Epithelial cell of prostate (primary cell): Measurements from ENCODE around the gene DIP2C.

Experiments used
- DNase-seq: peaks from one replicate; pipeline ENCODE4 v3.0.0-alpha.2; 2011; ENCODE audit warnings: low read depth, low spot score
- H3K27ac ChIP-seq: fragments of 450-650 bp; 2 replicates; pipeline ENCODE4 v1.5.1; 2017; ENCODE audit warnings: mild to moderate bottlenecking

DIP2C gene, protein sequence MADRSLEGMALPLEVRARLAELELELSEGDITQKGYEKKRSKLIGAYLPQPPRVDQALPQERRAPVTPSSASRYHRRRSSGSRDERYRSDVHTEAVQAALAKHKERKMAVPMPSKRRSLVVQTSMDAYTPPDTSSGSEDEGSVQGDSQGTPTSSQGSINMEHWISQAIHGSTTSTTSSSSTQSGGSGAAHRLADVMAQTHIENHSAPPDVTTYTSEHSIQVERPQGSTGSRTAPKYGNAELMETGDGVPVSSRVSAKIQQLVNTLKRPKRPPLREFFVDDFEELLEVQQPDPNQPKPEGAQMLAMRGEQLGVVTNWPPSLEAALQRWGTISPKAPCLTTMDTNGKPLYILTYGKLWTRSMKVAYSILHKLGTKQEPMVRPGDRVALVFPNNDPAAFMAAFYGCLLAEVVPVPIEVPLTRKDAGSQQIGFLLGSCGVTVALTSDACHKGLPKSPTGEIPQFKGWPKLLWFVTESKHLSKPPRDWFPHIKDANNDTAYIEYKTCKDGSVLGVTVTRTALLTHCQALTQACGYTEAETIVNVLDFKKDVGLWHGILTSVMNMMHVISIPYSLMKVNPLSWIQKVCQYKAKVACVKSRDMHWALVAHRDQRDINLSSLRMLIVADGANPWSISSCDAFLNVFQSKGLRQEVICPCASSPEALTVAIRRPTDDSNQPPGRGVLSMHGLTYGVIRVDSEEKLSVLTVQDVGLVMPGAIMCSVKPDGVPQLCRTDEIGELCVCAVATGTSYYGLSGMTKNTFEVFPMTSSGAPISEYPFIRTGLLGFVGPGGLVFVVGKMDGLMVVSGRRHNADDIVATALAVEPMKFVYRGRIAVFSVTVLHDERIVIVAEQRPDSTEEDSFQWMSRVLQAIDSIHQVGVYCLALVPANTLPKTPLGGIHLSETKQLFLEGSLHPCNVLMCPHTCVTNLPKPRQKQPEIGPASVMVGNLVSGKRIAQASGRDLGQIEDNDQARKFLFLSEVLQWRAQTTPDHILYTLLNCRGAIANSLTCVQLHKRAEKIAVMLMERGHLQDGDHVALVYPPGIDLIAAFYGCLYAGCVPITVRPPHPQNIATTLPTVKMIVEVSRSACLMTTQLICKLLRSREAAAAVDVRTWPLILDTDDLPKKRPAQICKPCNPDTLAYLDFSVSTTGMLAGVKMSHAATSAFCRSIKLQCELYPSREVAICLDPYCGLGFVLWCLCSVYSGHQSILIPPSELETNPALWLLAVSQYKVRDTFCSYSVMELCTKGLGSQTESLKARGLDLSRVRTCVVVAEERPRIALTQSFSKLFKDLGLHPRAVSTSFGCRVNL (N-terminal part only)

GRCh38 chr10:689452-690371, at the start of gene DIP2C:
DIP2C (minus strand) TSS chr10:689668; CDS start chr10:689578, 90 bp downstream.
- H3K27ac ChIP-seq: no peak within 1 kb of the TSS
- no peak for DNase-seq

DNA sequence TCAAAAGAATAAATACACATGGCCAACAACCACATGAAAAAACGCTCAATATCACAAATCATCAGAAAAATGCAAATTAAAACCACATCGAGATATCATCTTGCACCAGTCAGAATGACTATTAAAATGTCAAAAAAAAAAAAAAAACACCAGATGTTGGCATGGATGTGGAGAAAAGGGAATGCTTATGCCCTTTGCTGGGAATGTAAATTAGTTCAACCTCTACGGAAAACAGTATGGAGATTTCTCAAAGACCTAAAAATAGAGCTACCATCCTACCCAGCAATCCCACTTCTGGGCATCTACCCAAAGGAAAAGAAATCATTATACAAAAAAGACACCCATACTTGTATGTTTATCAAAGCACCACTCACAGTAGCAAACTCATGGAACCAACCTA, 45.0 kb upstream of the DIP2C start:
- no peak for DNase-seq
- H3K27ac ChIP-seq: no peak overlapping the region

GRCh38 chr10:733086-733485, 43.6 kb upstream of the DIP2C start:
- DNase-seq: no peak
- no peak overlapping the region for H3K27ac ChIP-seq

DNA sequence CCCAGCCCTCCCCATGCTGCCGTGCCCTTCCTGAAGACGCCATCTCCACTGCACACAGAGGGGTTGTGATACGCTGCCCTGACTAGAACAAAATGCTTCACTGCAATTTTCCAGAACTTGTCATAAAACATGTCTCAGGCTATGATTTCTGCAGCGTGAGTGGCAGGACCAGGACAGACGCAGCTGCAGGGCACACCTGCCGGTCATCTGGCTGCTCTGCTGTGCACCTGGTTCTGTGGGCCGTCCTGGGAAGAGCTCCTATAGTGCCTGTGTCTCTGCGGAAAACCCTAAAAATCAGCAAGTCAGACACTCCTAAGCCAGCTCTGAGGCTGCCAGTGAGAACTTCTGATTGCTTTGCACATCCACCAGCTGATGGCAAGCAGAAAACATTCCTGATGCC, 39.7 kb upstream of the DIP2C start:
- no peak for DNase-seq
- H3K27ac ChIP-seq: no peak overlapping the region

GRCh38 chr10:728603-729002, 39.1 kb upstream of the DIP2C start:
- H3K27ac ChIP-seq: no peak overlapping the region
- DNase-seq: no peak

DNA sequence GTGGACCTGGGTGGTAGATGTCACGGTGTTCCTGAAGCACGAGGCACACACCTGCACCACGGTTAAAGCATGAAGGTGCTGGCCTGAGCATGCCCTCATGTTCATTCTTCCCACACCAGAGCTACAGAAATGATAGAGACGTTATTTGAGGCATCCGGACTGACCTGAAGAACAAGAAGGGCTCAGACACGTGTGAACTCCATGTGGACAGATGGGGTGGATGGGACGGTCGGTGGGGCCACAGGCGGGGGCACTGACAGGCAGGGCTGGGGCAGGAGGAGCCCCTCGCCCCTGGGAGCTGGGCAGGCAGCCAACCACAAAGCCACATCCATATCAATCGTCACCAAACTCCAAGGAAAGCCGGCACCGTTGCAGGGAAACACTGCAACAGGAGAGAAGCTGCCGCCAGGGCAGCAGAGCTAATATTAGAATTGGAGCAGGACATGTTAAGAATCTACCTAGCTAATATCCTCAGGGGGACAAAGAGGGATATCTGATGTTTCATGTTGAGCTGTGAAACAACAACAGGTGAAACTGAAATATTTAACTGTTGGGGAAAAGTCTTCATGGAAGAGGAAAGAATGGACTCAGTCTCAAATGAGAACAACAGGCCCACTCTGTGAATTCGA, 37.8 kb upstream of the DIP2C start:
- no peak overlapping the region for H3K27ac ChIP-seq
- no peak for DNase-seq

GRCh38 chr10:725786-726185, 36.3 kb upstream of the DIP2C start:
- no peak overlapping the region for H3K27ac ChIP-seq

GRCh38 chr10:725302-725701, 35.8 kb upstream of the DIP2C start:
- no peak overlapping the region for H3K27ac ChIP-seq
- DNase-seq: no peak

More at GRCh38 chr10:725786-726185, 36.3 kb upstream of the DIP2C start:
- DNase-seq: no peak

- H3K27ac ChIP-seq: no peak overlapping the region
- no peak for DNase-seq
Measured at GRCh38 chr10:723973-724372, 34.5 kb upstream of the DIP2C start.

- H3K27ac ChIP-seq: no peak overlapping the region
- DNase-seq: no peak
Measured at GRCh38 chr10:722281-723060, 33.0 kb upstream of the DIP2C start.

- H3K27ac ChIP-seq: no peak overlapping the region
- DNase-seq: no peak
Measured at GRCh38 chr10:718143-718700, 28.8 kb upstream of the DIP2C start.

DNA sequence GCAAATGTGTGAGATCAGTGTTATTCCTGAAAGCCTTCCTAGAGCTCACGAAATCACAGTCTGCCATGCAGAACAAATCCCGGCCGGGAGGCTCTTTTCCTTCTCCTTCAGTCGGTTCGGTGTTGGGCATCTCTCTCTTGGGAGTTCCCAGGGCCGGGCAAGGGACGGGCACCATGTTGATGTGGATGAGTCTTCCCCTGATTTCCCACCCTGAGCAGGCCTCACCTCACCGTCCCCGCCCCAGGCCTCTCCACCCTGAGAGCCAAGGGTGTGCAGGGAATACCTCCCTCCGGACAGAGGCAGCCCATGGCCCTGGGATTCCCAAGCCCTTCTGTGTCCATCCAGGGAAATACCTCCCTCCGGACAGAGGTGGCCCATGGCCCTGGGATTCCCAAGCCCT, 28.0 kb upstream of the DIP2C start:
- no peak for DNase-seq
- H3K27ac ChIP-seq: no peak overlapping the region

GRCh38 chr10:716821-717220, 27.4 kb upstream of the DIP2C start:
- no peak for DNase-seq
- no peak overlapping the region for H3K27ac ChIP-seq

DNA sequence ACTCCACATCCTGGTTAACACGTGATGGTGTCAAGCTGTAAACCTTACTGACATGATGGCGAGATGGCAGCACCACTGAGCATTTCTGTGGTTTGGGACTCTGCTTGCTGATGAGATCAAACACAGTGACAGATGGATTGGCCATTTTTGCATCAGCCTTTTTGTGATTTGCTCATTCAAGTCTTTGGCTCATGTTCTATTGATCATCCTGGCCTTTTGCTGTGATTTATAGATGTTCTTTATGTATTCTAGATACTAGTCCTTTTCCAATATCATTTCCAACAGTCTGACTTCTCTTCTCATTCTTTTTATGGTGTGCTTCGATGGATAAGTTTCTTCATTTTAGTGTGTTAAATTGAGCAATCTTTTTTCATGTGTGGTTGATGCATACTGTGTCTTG, 24.7 kb upstream of the DIP2C start:
- no peak for DNase-seq

DNA sequence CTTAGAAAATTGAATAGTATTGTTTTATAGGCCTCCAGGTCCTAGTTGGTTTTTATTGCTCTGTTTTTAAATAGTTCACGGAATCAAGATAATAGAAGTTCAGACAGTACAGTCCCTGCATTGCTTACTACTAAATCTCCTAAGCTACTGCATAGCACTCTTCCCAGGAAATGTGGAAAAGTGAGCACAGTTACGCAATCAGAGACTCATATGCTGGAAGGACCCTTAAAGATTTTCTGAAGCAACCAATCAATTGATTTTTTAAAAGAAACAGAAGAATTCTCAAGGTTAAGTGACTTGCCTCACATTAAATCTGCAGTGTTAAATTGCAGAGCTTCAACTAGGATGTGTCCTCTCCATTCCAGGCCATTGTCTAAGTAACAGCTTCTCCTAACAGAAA, 23.1 kb upstream of the DIP2C start:
- DNase-seq: no peak
- H3K27ac ChIP-seq: no peak overlapping the region

More for the DNA sequence above, 24.7 kb upstream of the DIP2C start:
- H3K27ac ChIP-seq: no peak overlapping the region

DNA sequence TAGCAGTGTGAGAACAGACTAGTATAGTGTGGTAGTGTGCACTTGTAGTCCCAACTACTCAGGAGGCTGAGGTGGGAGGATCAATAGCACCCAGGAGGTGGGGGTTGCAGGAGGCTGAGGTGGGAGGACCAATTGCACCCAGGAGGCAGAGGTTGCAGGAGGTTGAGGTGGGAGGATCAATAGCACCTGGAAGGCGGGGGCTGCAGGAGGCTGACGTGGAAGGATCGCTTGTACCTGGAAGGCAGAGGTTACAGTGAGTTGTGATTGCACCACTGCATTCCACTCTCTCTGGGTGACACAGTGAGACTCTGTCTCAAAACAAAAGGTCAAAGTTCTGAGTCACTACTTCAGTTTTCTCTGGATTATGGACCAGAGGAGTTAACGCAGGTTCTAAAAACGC, 22.6 kb upstream of the DIP2C start:
- no peak overlapping the region for H3K27ac ChIP-seq
- DNase-seq: no peak

- no peak overlapping the region for H3K27ac ChIP-seq
- no peak for DNase-seq
Measured at GRCh38 chr10:707861-708260, 18.4 kb upstream of the DIP2C start.

DNA sequence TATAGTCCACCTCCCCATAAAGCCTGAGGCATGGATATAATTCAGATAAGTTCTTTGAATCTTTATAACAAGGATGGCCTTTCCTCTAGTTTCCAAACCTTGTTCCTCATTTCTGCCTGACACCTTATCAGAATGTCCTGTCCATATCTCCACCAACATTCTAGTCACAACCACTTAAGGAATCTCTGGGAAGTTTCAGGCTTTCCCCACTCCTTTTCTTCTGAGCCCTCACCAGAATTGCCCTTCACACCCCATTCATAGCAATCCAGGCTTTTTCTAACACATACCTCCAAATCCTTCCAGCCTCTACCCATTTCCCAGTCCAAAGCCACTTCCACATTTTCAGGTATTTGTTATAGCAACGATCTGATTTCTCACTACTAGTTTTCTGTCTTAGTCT, 18.0 kb upstream of the DIP2C start:
- DNase-seq: no peak

More for the DNA sequence above, 18.0 kb upstream of the DIP2C start:
- H3K27ac ChIP-seq: no peak overlapping the region
